GM18519 (cell line): ENCODE data around the gene TFEB.

Source experiments
- ATAC-seq: cut with Tn5 transposase; IDR thresholded peaks from one replicate; pipeline ENCODE4 v1.9.1; 2021; ENCODE audit warnings: mild to moderate bottlenecking, moderate library complexity; ENCODE audit not compliant: unreplicated experiment, low FRiP score

TFEB gene

GRCh38 chr6:41679696-41680095 lies 55.7 kb downstream of the TFEB start:
- no peak for ATAC-seq

DNA sequence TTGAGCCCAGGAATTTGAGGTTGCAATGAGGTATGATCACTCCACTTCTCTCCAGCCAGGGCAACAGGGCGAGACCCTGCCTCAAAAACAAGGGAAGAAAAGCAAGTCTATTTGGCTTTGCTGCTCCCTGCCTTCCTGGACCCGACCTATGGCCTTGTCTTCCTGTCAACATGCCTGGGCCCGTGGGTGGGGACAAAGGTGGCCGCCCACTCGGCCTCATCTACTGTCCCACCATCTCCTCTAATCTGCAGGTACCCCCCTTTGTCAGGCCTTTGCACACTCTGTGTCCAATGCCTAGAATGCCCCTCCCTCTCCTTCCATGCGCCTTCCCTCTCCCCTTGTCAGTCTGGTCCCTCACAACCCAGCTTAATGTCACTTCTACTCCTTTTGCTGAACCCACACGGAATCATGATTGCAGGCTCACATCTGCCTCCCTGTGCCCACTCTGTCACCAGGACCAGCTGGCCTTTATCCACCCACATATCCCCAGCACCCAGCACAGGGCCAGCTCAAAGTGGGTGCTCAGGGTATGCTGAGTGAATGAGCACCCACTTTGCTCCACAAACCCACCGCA lies 56.8 kb downstream of the TFEB start:
- ATAC-seq: no peak

GRCh38 chr6:41677124-41677921 lies 58.1 kb downstream of the TFEB start:
- no peak for ATAC-seq

GRCh38 chr6:41676431-41676830 lies 59.0 kb downstream of the TFEB start:
- ATAC-seq: no peak

DNA sequence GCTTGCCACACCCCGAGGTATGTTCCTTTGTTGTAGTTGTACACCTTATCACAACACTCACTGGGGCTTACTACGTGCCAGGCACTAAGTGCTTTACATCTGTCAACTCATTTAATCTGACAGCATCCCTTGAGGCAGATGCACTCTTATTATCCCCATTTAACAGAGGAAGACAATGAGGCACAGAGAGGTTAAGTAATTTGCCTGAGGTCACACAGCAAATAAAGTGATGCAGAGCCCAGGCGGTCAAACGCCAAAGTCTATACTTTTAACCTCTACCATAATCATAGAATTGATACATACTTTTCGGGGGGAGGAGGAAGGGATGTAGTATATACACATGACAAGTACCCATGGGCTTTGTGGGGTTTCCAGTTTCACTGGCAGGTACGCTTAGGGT lies 59.4 kb downstream of the TFEB start:
- no peak for ATAC-seq

- no peak for ATAC-seq
Observed at GRCh38 chr6:41675176-41675775, 60.1 kb downstream of the TFEB start.

- ATAC-seq: no peak
Observed at GRCh38 chr6:41674231-41675000, 61.0 kb downstream of the TFEB start.

DNA sequence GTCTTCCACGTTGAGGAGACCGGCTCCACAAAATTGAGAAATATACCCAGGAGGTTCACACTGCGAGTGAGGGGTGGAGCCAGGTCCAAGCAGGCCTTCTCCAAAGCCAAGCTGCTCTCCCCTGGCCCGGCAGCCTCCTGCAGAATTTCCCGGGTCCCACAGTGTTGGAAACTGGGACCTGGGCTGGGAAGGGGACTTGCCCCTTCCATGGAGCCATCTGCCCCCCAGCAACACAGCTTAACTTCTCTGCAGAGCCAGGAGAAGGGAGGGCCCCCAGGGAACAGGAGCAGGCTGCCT lies 61.8 kb downstream of the TFEB start:
- ATAC-seq: no peak

GRCh38 chr6:41672816-41673703 lies 62.3 kb downstream of the TFEB start:
- no peak for ATAC-seq

DNA sequence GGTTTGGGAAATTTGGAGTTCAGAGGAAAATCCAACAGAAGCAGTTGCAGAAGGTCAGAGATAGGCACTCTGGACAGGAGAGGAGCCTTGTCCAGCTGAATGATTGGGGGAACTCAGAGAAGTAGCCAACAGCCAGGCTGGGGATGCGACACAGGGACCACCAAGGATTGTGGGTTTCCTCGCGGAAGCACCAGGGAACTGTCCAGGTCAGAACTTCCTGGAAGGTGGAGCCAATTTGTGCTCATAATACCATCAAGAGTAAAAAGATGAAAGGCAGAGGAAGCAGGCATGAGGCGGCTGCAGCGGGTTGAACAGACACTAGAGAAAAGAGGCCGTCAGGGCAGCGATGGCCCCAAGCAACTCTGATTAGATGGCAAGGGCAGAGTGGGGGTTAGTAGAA lies 63.4 kb downstream of the TFEB start:
- ATAC-seq: no peak

DNA sequence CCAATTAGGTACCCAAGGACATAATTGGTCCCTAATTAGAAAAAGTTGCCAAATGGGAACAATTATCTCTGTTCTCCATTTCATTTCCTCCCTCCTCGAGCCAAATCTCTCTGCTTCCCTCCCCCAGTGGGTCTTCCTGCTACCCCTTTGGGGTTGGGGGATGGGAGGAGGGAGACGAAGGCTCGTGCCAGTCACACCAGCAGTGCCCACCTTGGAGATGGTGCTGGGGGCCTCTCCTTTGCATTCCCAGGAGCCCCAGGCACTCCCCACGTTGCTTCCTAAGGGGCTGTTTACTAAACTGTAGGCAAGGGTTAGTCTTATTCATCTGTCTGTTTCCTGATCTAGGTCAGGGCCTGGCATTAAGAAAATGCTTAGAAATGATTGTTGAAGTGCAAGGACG lies 64.0 kb downstream of the TFEB start:
- ATAC-seq: no peak

GRCh38 chr6:41670703-41671360 lies 64.6 kb downstream of the TFEB start:
- ATAC-seq: no peak

DNA sequence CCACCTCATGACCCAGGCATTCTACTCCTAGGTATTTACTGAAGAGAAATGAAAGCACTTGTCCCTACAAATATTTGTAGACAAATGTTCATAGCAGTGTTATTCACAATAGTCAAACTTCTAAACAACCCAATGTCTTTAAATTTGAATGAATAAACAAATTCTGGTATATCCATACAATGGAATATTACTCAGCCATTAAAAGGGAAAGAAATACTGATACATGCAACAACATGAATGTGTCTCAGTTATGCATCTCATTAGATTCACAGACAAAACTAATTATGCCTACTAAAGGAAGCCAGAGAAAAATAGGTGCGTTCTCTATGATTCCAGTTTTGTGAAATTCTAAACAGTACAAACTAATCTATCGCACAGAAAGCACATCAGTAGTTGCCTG lies 66.4 kb downstream of the TFEB start:
- ATAC-seq: no peak

GRCh38 chr6:41667195-41667594 lies 68.2 kb downstream of the TFEB start:
- no peak for ATAC-seq

DNA sequence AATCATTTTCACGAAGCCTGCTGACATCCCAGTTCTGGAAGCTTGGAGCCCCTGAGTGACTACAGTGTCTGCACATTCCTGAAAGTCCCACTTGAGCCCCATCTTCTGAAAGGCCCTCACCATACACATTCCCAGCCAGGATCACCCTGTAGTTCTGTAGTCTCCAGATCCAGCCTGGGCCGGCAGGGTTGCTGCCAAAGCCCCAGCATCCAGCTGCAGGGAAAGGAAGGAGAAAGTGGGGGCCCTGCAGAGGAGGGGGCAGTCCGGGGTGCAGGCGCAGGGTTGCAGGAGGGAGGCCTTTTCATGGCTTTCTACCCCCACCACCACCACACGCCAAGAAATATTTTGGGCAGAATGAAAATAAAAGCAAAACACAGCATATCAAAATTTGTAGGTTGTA lies 71.1 kb downstream of the TFEB start:
- no peak for ATAC-seq

- no peak for ATAC-seq
Observed at GRCh38 chr6:41663568-41663967, 71.8 kb downstream of the TFEB start.

- no peak for ATAC-seq
Observed at GRCh38 chr6:41659935-41660334, 75.5 kb downstream of the TFEB start.

- no peak for ATAC-seq
Observed at GRCh38 chr6:41658636-41659035, 76.8 kb downstream of the TFEB start.

- ATAC-seq: no peak
Observed at GRCh38 chr6:41657131-41658094, 78.0 kb downstream of the TFEB start.
